Neuron (in vitro differentiated cells): Measurements from ENCODE around the gene GAGE12C.
"Not testable (repeated sequence)": the region's sequence is repeated elsewhere in the genome, so short reads cannot be mapped to it uniquely, and the experiment has no call there.

ENCODE experiments used
- H2AFZ ChIP-seq: one replicate; pipeline ENCODE4 v1.6.1; 2013; ENCODE audit warnings: low read depth, mild to moderate bottlenecking, inconsistent platforms, low read length, moderate library complexity
- H3K27me3 ChIP-seq: one replicate; pipeline ENCODE4 v1.6.1; 2013; ENCODE audit warnings: low read length; ENCODE audit not compliant: insufficient read depth
- H3K36me3 ChIP-seq: one replicate; pipeline ENCODE4 v1.6.1; 2013; ENCODE audit warnings: low read length; ENCODE audit not compliant: insufficient read depth
- H3K4me1 ChIP-seq: one replicate; pipeline ENCODE4 v1.6.1; 2013; ENCODE audit warnings: low read length; ENCODE audit not compliant: insufficient read depth
- H3K4me3 ChIP-seq: 2 replicates; pipeline ENCODE4 v1.5.1; 2013; ENCODE audit warnings: mild to moderate bottlenecking, low read length, moderate library complexity
- H3K9me3 ChIP-seq: one replicate; pipeline ENCODE4 v1.6.1; 2013; ENCODE audit warnings: low read length

Gene GAGE12C, protein sequence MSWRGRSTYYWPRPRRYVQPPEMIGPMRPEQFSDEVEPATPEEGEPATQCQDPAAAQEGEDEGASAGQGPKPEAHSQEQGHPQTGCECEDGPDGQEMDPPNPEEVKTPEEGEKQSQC

DNA sequence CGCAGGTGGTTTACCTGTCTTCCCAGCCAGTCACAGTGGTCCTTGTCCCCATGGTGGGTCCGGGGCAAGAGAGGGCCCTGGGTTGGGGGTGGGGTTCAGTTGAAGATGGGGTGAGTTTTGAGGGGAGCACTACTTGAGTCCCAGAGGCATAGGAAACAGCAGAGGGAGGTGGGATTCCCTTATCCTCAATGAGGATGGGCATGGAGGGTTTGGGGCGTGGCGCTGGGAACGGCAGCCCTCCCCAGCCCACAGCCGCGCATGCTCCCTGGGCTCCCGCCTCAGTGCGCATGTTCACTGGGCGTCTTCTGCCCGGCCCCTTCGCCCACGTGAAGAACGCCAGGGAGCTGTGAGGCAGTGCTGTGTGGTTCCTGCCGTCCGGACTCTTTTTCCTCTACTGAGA is at the start of gene GAGE12C:
Gene GAGE12C, plus strand, starts transcription at position 301 of the 400 bp plus-strand sequence. CDS start 1,155 bp downstream, outside the sequence.
- H3K4me1 ChIP-seq, H3K4me3 ChIP-seq, H3K9me3 ChIP-seq, H2AFZ ChIP-seq, H3K36me3 ChIP-seq, H3K27me3 ChIP-seq: not testable (repeated sequence)

DNA sequence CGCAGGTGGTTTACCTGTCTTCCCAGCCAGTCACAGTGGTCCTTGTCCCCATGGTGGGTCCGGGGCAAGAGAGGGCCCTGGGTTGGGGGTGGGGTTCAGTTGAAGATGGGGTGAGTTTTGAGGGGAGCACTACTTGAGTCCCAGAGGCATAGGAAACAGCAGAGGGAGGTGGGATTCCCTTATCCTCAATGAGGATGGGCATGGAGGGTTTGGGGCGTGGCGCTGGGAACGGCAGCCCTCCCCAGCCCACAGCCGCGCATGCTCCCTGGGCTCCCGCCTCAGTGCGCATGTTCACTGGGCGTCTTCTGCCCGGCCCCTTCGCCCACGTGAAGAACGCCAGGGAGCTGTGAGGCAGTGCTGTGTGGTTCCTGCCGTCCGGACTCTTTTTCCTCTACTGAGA is 9.5 kb downstream of the GAGE12C start, which contains the start of gene GAGE12D:
Gene GAGE12D, plus strand, starts transcription at position 301 of the 400 bp plus-strand sequence. CDS start 1,155 bp downstream, outside the sequence.
- not testable (repeated sequence) for H3K36me3 ChIP-seq, H3K9me3 ChIP-seq, H3K4me1 ChIP-seq, H3K4me3 ChIP-seq, H3K27me3 ChIP-seq, H2AFZ ChIP-seq

DNA sequence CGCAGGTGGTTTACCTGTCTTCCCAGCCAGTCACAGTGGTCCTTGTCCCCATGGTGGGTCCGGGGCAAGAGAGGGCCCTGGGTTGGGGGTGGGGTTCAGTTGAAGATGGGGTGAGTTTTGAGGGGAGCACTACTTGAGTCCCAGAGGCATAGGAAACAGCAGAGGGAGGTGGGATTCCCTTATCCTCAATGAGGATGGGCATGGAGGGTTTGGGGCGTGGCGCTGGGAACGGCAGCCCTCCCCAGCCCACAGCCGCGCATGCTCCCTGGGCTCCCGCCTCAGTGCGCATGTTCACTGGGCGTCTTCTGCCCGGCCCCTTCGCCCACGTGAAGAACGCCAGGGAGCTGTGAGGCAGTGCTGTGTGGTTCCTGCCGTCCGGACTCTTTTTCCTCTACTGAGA is 19.0 kb downstream of the GAGE12C start, which contains the start of gene GAGE12E:
Gene GAGE12E, plus strand, starts transcription at position 301 of the 400 bp plus-strand sequence. CDS start 1,155 bp downstream, outside the sequence.
- not testable (repeated sequence) for H3K27me3 ChIP-seq, H2AFZ ChIP-seq, H3K9me3 ChIP-seq, H3K36me3 ChIP-seq, H3K4me1 ChIP-seq, H3K4me3 ChIP-seq

DNA sequence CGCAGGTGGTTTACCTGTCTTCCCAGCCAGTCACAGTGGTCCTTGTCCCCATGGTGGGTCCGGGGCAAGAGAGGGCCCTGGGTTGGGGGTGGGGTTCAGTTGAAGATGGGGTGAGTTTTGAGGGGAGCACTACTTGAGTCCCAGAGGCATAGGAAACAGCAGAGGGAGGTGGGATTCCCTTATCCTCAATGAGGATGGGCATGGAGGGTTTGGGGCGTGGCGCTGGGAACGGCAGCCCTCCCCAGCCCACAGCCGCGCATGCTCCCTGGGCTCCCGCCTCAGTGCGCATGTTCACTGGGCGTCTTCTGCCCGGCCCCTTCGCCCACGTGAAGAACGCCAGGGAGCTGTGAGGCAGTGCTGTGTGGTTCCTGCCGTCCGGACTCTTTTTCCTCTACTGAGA is 28.6 kb downstream of the GAGE12C start, which contains the start of gene GAGE12F:
Gene GAGE12F, plus strand, starts transcription at position 301 of the 400 bp plus-strand sequence. CDS start 1,155 bp downstream, outside the sequence.
- not testable (repeated sequence) for H3K9me3 ChIP-seq, H3K4me3 ChIP-seq, H3K4me1 ChIP-seq, H2AFZ ChIP-seq, H3K36me3 ChIP-seq, H3K27me3 ChIP-seq

DNA sequence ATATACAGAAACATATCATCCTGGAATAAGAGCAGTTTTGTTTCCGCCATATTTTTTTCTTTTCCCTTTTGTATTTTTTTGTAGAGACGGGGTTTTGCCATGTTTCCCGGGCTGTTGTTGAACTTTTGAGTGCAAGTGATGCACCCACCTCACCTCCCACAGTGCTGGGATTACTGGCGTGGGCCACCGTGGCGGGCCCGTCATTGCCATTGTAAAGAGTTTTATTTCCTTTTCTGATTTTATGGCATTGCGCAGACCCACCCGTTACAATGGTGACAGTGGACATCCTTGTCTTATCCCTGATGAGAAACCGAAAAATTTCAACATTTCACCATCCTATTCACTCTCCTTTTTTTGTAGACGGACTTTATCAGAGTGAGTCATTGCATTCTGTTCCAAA is 36.8 kb downstream of the GAGE12C start:
- H2AFZ ChIP-seq, H3K36me3 ChIP-seq, H3K27me3 ChIP-seq, H3K4me1 ChIP-seq, H3K9me3 ChIP-seq, H3K4me3 ChIP-seq: not testable (repeated sequence)

DNA sequence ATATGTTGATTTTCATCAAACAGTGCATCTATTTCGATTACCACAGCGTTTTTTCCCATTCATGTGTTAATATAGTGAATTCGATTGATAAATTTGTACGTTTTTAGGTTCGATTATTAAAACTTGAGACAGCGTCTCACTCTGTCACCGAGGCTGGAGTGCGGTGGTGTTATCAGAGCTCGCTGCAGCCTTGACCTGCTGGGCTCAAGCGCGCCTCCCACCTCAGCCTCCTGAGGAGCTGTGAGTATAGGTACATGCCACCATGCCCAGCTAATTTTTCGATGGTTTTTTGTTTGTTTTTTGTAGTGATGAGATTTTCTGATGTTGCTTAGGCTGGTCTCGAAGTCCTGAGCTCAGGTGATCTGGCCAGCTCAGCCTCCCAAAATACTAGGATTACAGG is 37.2 kb downstream of the GAGE12C start:
- not testable (repeated sequence) for H3K36me3 ChIP-seq, H3K9me3 ChIP-seq, H3K4me1 ChIP-seq, H2AFZ ChIP-seq, H3K4me3 ChIP-seq, H3K27me3 ChIP-seq

DNA sequence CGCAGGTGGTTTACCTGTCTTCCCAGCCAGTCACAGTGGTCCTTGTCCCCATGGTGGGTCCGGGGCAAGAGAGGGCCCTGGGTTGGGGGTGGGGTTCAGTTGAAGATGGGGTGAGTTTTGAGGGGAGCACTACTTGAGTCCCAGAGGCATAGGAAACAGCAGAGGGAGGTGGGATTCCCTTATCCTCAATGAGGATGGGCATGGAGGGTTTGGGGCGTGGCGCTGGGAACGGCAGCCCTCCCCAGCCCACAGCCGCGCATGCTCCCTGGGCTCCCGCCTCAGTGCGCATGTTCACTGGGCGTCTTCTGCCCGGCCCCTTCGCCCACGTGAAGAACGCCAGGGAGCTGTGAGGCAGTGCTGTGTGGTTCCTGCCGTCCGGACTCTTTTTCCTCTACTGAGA is 38.1 kb downstream of the GAGE12C start, which contains the start of gene GAGE12G:
Gene GAGE12G, plus strand, starts transcription at position 301 of the 400 bp plus-strand sequence. CDS start 1,155 bp downstream, outside the sequence.
- not testable (repeated sequence) for H2AFZ ChIP-seq, H3K4me1 ChIP-seq, H3K9me3 ChIP-seq, H3K27me3 ChIP-seq, H3K36me3 ChIP-seq, H3K4me3 ChIP-seq

DNA sequence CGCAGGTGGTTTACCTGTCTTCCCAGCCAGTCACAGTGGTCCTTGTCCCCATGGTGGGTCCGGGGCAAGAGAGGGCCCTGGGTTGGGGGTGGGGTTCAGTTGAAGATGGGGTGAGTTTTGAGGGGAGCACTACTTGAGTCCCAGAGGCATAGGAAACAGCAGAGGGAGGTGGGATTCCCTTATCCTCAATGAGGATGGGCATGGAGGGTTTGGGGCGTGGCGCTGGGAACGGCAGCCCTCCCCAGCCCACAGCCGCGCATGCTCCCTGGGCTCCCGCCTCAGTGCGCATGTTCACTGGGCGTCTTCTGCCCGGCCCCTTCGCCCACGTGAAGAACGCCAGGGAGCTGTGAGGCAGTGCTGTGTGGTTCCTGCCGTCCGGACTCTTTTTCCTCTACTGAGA is 47.7 kb downstream of the GAGE12C start, which contains the start of gene GAGE12H:
Gene GAGE12H, plus strand, starts transcription at position 301 of the 400 bp plus-strand sequence. CDS start 1,155 bp downstream, outside the sequence.
- H3K4me3 ChIP-seq, H3K4me1 ChIP-seq, H3K36me3 ChIP-seq, H2AFZ ChIP-seq, H3K9me3 ChIP-seq, H3K27me3 ChIP-seq: not testable (repeated sequence)
